ENCODE data around the gene CDH2. TPM values are rescaled to one million over a fixed set of nuclear protein-coding genes. Genes with fewer than 3 reads are reported as not detected.

Gene CDH2
- total RNA-seq, 1 experiment from 2014 or later, result 34.0 TPM

DNA sequence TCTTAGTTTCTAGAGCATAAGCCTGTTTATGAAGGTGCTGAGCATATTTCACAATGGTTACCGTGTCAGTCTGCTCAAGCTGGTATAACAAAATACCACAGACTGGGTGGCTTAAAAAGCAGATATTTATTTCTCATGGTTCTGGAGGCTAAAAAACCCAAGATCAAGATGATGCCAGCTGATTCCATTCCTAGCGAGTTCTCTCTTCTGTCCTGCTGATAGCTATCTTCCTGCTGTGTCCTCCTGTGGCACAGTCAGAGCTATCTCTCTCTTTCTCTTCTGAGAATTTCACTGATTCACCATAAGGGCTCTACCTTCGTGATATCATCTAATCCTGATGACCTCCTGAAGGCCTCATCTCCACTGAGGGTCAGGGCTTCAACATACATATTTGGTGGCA, 273.0 kb downstream of the CDH2 start:
- no TSS peak for BruUV-seq (replicated peaks)
- CTCF ChIA-PET, result no interaction called here

DNA sequence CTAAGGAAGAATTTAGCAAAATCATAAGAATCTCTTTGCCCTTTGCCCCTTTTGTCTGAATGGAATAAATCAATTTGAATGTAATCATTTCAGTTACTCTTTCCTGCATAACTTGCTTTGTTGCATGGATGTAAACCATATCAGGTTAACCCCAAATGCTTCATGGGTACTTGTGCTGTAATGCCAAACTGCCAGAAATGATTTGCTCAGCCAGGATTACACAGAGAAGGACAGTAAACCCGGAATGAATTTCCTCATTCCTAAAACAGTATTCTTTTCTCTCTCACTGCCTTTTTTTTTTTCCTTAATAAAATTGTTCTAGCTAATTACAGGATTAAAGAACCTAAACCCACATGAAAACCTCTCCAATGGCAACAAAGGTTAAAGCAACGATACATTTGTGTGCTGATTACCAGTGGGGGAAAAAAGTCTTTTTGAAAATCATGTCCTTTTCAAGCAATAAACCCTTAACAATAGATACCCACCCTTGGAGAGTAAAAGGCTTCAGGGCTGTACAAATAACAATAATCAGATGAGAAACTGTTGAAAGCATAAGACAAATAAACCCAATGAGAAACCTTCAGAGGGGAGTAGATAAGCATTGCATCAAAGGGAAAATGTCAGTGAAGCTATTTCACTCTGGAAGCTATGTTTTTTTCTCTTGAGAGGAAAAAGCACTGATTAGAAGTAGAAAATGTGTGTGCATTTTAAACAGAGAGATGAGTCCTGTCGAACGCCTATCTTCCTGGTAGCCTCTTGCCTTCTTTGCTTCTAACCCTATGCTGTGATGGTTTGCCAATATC, 275.3 kb downstream of the CDH2 start:
- Histone ChIP-seq H2AFZ (ENCODE audit: low read length) (no peak overlapping the region), H3K27me3 (ENCODE audit: low read length) (no peaks in the 10 kb centered on the region), H3K4me1 (ENCODE audit: insufficient read depth, low read length) (no peaks in the 10 kb centered on the region), H3K27ac (ENCODE audit: low read length) (no peak overlapping the region), H4K20me1 (ENCODE audit: low read length) (no peaks in the 10 kb centered on the region), H3K4me2 (ENCODE audit: low read length) (no peak overlapping the region), H3K4me3 (ENCODE audit: low read length) (no peak overlapping the region), H3F3A (ENCODE audit: low read length, unreplicated experiment) (no peaks in the 10 kb centered on the region), H3K9ac (ENCODE audit: low read length) (no peak overlapping the region), H3K9me2 (replicated peaks; ENCODE audit: low read length) (no peaks in the 10 kb centered on the region), H3K79me2 (ENCODE audit: low read length) (no peaks in the 10 kb centered on the region), H3K36me3 (ENCODE audit: low read depth, low read length) (no peaks in the 10 kb centered on the region), H3K9me3 (ENCODE audit: low read length) (no peaks in the 10 kb centered on the region)
- TF ChIP-seq EZH2phosphoT487 (IDR thresholded peaks at IDR 0.05; ENCODE audit: borderline replicate concordance, low read length), result no peak
- TF ChIP-seq EZH2 (IDR thresholded peaks at IDR 0.05; ENCODE audit: low read length, unreplicated experiment), result no peak
- TF ChIP-seq, protein P1, sequence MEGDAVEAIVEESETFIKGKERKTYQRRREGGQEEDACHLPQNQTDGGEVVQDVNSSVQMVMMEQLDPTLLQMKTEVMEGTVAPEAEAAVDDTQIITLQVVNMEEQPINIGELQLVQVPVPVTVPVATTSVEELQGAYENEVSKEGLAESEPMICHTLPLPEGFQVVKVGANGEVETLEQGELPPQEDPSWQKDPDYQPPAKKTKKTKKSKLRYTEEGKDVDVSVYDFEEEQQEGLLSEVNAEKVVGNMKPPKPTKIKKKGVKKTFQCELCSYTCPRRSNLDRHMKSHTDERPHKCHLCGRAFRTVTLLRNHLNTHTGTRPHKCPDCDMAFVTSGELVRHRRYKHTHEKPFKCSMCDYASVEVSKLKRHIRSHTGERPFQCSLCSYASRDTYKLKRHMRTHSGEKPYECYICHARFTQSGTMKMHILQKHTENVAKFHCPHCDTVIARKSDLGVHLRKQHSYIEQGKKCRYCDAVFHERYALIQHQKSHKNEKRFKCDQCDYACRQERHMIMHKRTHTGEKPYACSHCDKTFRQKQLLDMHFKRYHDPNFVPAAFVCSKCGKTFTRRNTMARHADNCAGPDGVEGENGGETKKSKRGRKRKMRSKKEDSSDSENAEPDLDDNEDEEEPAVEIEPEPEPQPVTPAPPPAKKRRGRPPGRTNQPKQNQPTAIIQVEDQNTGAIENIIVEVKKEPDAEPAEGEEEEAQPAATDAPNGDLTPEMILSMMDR (conservative IDR thresholded peaks at IDR 0.05; ENCODE audit: low read depth, low read length), result no peak
- intact Hi-C loops (cut with micrococcal nuclease), result no loop called here
- no peak for DNase-seq
- ChIA-PET CTCF (interaction anchor here (0.6 kb wide), 1 partner anchor 306 kb away, joined by 3 read pairs; no protein-coding TSS in a partner anchor), POLR2A (ENCODE audit: unreplicated experiment) (no interaction called here)
- no peak for ATAC-seq
- BruUV-seq (replicated peaks), result no TSS peak

More for the DNA sequence above, 273.0 kb downstream of the CDH2 start:
- Histone ChIP-seq H3K9me3 (ENCODE audit: low read length) (no peaks in the 10 kb centered on the region), H4K20me1 (ENCODE audit: low read length) (no peaks in the 10 kb centered on the region), H2AFZ (ENCODE audit: low read length) (no peak overlapping the region), H3K4me1 (ENCODE audit: insufficient read depth, low read length) (no peaks in the 10 kb centered on the region), H3F3A (ENCODE audit: low read length, unreplicated experiment) (no peaks in the 10 kb centered on the region), H3K36me3 (ENCODE audit: low read depth, low read length) (no peaks in the 10 kb centered on the region), H3K27ac (ENCODE audit: low read length) (no peak overlapping the region), H3K79me2 (ENCODE audit: low read length) (no peaks in the 10 kb centered on the region), H3K4me3 (ENCODE audit: low read length) (no peak overlapping the region), H3K9me2 (replicated peaks; ENCODE audit: low read length) (no peaks in the 10 kb centered on the region), H3K9ac (ENCODE audit: low read length) (no peak overlapping the region), H3K4me2 (ENCODE audit: low read length) (no peak overlapping the region), H3K27me3 (ENCODE audit: low read length) (no peaks in the 10 kb centered on the region)
- intact Hi-C loops (cut with micrococcal nuclease), result no loop called here
- DNase-seq, result no peak
- TF ChIP-seq EZH2phosphoT487 (IDR thresholded peaks at IDR 0.05; ENCODE audit: borderline replicate concordance, low read length) (no peak), EZH2 (IDR thresholded peaks at IDR 0.05; ENCODE audit: low read length, unreplicated experiment) (no peak)
- TF ChIP-seq, protein P1 (conservative IDR thresholded peaks at IDR 0.05; ENCODE audit: low read depth, low read length), result no peak
- no peak for ATAC-seq
- POLR2A ChIA-PET (ENCODE audit: unreplicated experiment), result no interaction called here

Data from PC-3 (cell line).